Measurements from ENCODE around the gene EPN2. TPM values are rescaled to one million over a fixed set of nuclear protein-coding genes. Genes with fewer than 3 reads are reported as not detected.

The EPN2 gene
- total and polyA plus RNA-seq, 2 donors (not counting 1 experiment from before 2014, with no cell fraction given): 23.8 to 36.0 TPM

GRCh38 chr17:19288453-19288852, 51.3 kb downstream of the EPN2 start:
- Histone ChIP-seq H3K79me2 (ENCODE audit: control insufficient read depth, insufficient read depth, low read length) (peaks cover 5% of the 10 kb centered on the region), H2AFZ (ENCODE audit: low read length) (no peak overlapping the region), H3K9me3 (ENCODE audit: control insufficient read depth, insufficient read depth, low read depth, low read length) (no peaks in the 10 kb centered on the region), H3K4me2 (ENCODE audit: extremely low read depth, insufficient read depth, low read length) (no peak overlapping the region), H3K4me3 (replicated peaks in 1 of 4; ENCODE audit: control extremely low read depth in 1 of 4, insufficient read depth in 1 of 4, low read depth in 3 of 4, low read length in 4 of 4) (no peak overlapping the region), H3K27ac (ENCODE audit: insufficient read depth, low read length) (no peak overlapping the region), H4K20me1 (ENCODE audit: control insufficient read depth, extremely low read depth, insufficient read depth, low read length) (no peaks in the 10 kb centered on the region), H3K36me3 (ENCODE audit: control insufficient read depth, insufficient read depth, low read length) (peaks cover 3% of the 10 kb centered on the region), H3K27me3 (ENCODE audit: control insufficient read depth, insufficient read depth, low read length) (no peaks in the 10 kb centered on the region), H3K9ac (ENCODE audit: insufficient read depth, low read length) (no peak overlapping the region), H3K4me1 (ENCODE audit: control insufficient read depth, extremely low read depth, insufficient read depth, low read length) (peaks cover 2% of the 10 kb centered on the region)
- DNase-seq (ENCODE audit: low read depth in 2 of 2): peak in 1 of 2 donors; percentile 45
- no peak for TF ChIP-seq CTCF (conservative IDR thresholded peaks at IDR 0.05 in 1 of 2, IDR thresholded peaks at IDR 0.05 in 1 of 2; ENCODE audit: low read depth in 1 of 2, low read length in 2 of 2)
- no peak for TF ChIP-seq EZH2 (IDR thresholded peaks at IDR 0.05; ENCODE audit: low read length, missing control alignments)

GRCh38 chr17:19290066-19290705, 53.0 kb downstream of the EPN2 start:
- Histone ChIP-seq H3K36me3 (ENCODE audit: control insufficient read depth, insufficient read depth, low read length) (peaks cover 3% of the 10 kb centered on the region), H3K27ac (ENCODE audit: insufficient read depth, low read length) (no peak overlapping the region), H3K27me3 (ENCODE audit: control insufficient read depth, insufficient read depth, low read length) (no peaks in the 10 kb centered on the region), H3K9me3 (ENCODE audit: control insufficient read depth, insufficient read depth, low read depth, low read length) (no peaks in the 10 kb centered on the region), H4K20me1 (ENCODE audit: control insufficient read depth, extremely low read depth, insufficient read depth, low read length) (no peaks in the 10 kb centered on the region), H2AFZ (ENCODE audit: low read length) (no peak overlapping the region), H3K9ac (ENCODE audit: insufficient read depth, low read length) (no peak overlapping the region), H3K4me3 (replicated peaks in 1 of 4; ENCODE audit: control extremely low read depth in 1 of 4, insufficient read depth in 1 of 4, low read depth in 3 of 4, low read length in 4 of 4) (no peak overlapping the region), H3K79me2 (ENCODE audit: control insufficient read depth, insufficient read depth, low read length) (peaks cover 5% of the 10 kb centered on the region), H3K4me2 (ENCODE audit: extremely low read depth, insufficient read depth, low read length) (no peak overlapping the region), H3K4me1 (ENCODE audit: control insufficient read depth, extremely low read depth, insufficient read depth, low read length) (peaks cover 2% of the 10 kb centered on the region)
- TF ChIP-seq CTCF (conservative IDR thresholded peaks at IDR 0.05 in 1 of 2, IDR thresholded peaks at IDR 0.05 in 1 of 2; ENCODE audit: low read depth in 1 of 2, low read length in 2 of 2) (no peak), EZH2 (IDR thresholded peaks at IDR 0.05; ENCODE audit: low read length, missing control alignments) (no peak)
- no peak for DNase-seq (ENCODE audit: low read depth in 2 of 2)

- no peaks in the 10 kb centered on the region for H4K20me1 ChIP-seq (ENCODE audit: control insufficient read depth, extremely low read depth, insufficient read depth, low read length)
- H3K4me3 ChIP-seq (replicated peaks in 1 of 4; ENCODE audit: control extremely low read depth in 1 of 4, insufficient read depth in 1 of 4, low read depth in 3 of 4, low read length in 4 of 4): no peak overlapping the region
- no peak for DNase-seq (ENCODE audit: low read depth in 2 of 2)
Measured at GRCh38 chr17:19291646-19292376, 54.6 kb downstream of the EPN2 start.

More at GRCh38 chr17:19291646-19292376, 54.6 kb downstream of the EPN2 start:
- H3K4me1 ChIP-seq (ENCODE audit: control insufficient read depth, extremely low read depth, insufficient read depth, low read length): peaks cover 2% of the 10 kb centered on the region
- no peak for TF ChIP-seq EZH2 (IDR thresholded peaks at IDR 0.05; ENCODE audit: low read length, missing control alignments)
- no peak for TF ChIP-seq CTCF (conservative IDR thresholded peaks at IDR 0.05 in 1 of 2, IDR thresholded peaks at IDR 0.05 in 1 of 2; ENCODE audit: low read depth in 1 of 2, low read length in 2 of 2)
- no peaks in the 10 kb centered on the region for H3K9me3 ChIP-seq (ENCODE audit: control insufficient read depth, insufficient read depth, low read depth, low read length)
- H3K36me3 ChIP-seq (ENCODE audit: control insufficient read depth, insufficient read depth, low read length): peaks cover 3% of the 10 kb centered on the region
- no peak overlapping the region for H3K4me2 ChIP-seq (ENCODE audit: extremely low read depth, insufficient read depth, low read length)
- no peak overlapping the region for H3K9ac ChIP-seq (ENCODE audit: insufficient read depth, low read length)
- H2AFZ ChIP-seq (ENCODE audit: low read length): no peak overlapping the region
- H3K27me3 ChIP-seq (ENCODE audit: control insufficient read depth, insufficient read depth, low read length): no peaks in the 10 kb centered on the region
- peaks cover 2% of the 10 kb centered on the region for H3K79me2 ChIP-seq (ENCODE audit: control insufficient read depth, insufficient read depth, low read length)
- no peak overlapping the region for H3K27ac ChIP-seq (ENCODE audit: insufficient read depth, low read length)
